ENCODE data around the gene CSNK1D.

The CSNK1D gene

GRCh38 chr17:82199496-82199895 is 74.0 kb downstream of the CSNK1D start:
- H4K20me1 ChIP-seq (ENCODE audit: insufficient read depth, low read length) = peaks cover 21% of the 10 kb centered on the region
- no peak overlapping the region for H3K4me3 ChIP-seq (ENCODE audit: low read depth in 1 of 2, low read length in 2 of 2)
- no peak for TF ChIP-seq EZH2 (IDR thresholded peaks at IDR 0.05; ENCODE audit: borderline replicate concordance, low read depth, low read length, severe bottlenecking)
- TF ChIP-seq, protein P1, sequence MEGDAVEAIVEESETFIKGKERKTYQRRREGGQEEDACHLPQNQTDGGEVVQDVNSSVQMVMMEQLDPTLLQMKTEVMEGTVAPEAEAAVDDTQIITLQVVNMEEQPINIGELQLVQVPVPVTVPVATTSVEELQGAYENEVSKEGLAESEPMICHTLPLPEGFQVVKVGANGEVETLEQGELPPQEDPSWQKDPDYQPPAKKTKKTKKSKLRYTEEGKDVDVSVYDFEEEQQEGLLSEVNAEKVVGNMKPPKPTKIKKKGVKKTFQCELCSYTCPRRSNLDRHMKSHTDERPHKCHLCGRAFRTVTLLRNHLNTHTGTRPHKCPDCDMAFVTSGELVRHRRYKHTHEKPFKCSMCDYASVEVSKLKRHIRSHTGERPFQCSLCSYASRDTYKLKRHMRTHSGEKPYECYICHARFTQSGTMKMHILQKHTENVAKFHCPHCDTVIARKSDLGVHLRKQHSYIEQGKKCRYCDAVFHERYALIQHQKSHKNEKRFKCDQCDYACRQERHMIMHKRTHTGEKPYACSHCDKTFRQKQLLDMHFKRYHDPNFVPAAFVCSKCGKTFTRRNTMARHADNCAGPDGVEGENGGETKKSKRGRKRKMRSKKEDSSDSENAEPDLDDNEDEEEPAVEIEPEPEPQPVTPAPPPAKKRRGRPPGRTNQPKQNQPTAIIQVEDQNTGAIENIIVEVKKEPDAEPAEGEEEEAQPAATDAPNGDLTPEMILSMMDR (IDR thresholded peaks at IDR 0.05; ENCODE audit: borderline replicate concordance, extremely low read depth, low read length, poor library complexity, severe bottlenecking) = no peak
- peak overlapping the region; percentile 79 for H3K27ac ChIP-seq (ENCODE audit: low read length)
- H3K36me3 ChIP-seq (ENCODE audit: insufficient read depth, low read length) = peaks cover 53% of the 10 kb centered on the region
- no peak overlapping the region for H3K9ac ChIP-seq (ENCODE audit: low read depth, low read length)
- peaks cover 27% of the 10 kb centered on the region for H3K4me1 ChIP-seq (ENCODE audit: insufficient read depth, low read length)
- no peaks in the 10 kb centered on the region for H3K9me3 ChIP-seq (ENCODE audit: insufficient read depth, low read length, severe bottlenecking)
- H2AFZ ChIP-seq (ENCODE audit: low read depth, low read length) = no peak overlapping the region
- no peak for ATAC-seq (ENCODE audit: insufficient read depth, low read depth)
- no peak overlapping the region for H3K4me2 ChIP-seq (ENCODE audit: insufficient read depth, low read length)
- H3K27me3 ChIP-seq (ENCODE audit: insufficient read depth, low read length, poor library complexity) = no peaks in the 10 kb centered on the region
- no peak for DNase-seq
- peaks cover 7% of the 10 kb centered on the region; the same call in 1 of the 2 replicates for H3K79me2 ChIP-seq (ENCODE audit: insufficient read depth, low read length)

DNA sequence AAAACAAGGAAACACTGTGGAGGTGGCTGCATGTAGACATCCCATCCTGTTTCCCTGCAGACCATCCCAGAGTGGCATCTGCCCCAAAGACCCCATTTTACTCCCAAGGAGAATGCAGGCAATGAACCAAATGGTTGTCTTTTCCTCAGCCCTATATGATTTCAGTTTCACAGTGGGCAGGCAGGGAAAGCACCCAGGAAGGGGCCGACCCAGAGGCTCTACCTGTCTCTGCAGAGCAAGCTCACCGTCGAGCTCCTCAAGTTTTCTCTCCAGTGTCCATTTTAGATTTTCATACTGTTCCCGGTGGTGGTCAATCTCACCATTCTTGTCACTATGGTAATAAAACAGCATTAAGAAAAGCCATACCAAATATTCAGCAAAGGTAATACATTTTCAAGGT is 75.4 kb downstream of the CSNK1D start:
- H3K36me3 ChIP-seq (ENCODE audit: insufficient read depth, low read length) = peaks cover 64% of the 10 kb centered on the region
- H3K27ac ChIP-seq (ENCODE audit: low read length) = no peak overlapping the region
- H3K4me3 ChIP-seq (ENCODE audit: low read depth in 1 of 2, low read length in 2 of 2) = no peak overlapping the region
- no peaks in the 10 kb centered on the region for H3K9me3 ChIP-seq (ENCODE audit: insufficient read depth, low read length, severe bottlenecking)
- H2AFZ ChIP-seq (ENCODE audit: low read depth, low read length) = no peak overlapping the region
- peaks cover 27% of the 10 kb centered on the region for H3K4me1 ChIP-seq (ENCODE audit: insufficient read depth, low read length)
- H3K27me3 ChIP-seq (ENCODE audit: insufficient read depth, low read length, poor library complexity) = no peaks in the 10 kb centered on the region
- no peak overlapping the region for H3K4me2 ChIP-seq (ENCODE audit: insufficient read depth, low read length)
- ATAC-seq (ENCODE audit: insufficient read depth, low read depth) (no peak), DNase-seq (no peak)
- TF ChIP-seq, protein P1 (IDR thresholded peaks at IDR 0.05; ENCODE audit: borderline replicate concordance, extremely low read depth, low read length, poor library complexity, severe bottlenecking) = no peak
- TF ChIP-seq EZH2 (IDR thresholded peaks at IDR 0.05; ENCODE audit: borderline replicate concordance, low read depth, low read length, severe bottlenecking) = no peak
- peaks cover 14% of the 10 kb centered on the region for H4K20me1 ChIP-seq (ENCODE audit: insufficient read depth, low read length)
- peaks cover 4% of the 10 kb centered on the region; the same call in 1 of the 2 replicates for H3K79me2 ChIP-seq (ENCODE audit: insufficient read depth, low read length)
- H3K9ac ChIP-seq (ENCODE audit: low read depth, low read length) = no peak overlapping the region

GRCh38 chr17:82195675-82196672 is 77.5 kb downstream of the CSNK1D start:
- Histone ChIP-seq H2AFZ (ENCODE audit: low read depth, low read length) (no peak overlapping the region), H3K36me3 (ENCODE audit: insufficient read depth, low read length) (peaks cover 75% of the 10 kb centered on the region), H3K27ac (ENCODE audit: low read length) (no peak overlapping the region), H3K4me1 (ENCODE audit: insufficient read depth, low read length) (peaks cover 17% of the 10 kb centered on the region), H3K9ac (ENCODE audit: low read depth, low read length) (no peak overlapping the region), H3K9me3 (ENCODE audit: insufficient read depth, low read length, severe bottlenecking) (no peaks in the 10 kb centered on the region), H3K4me3 (ENCODE audit: low read depth in 1 of 2, low read length in 2 of 2) (no peak overlapping the region), H3K27me3 (ENCODE audit: insufficient read depth, low read length, poor library complexity) (no peaks in the 10 kb centered on the region), H4K20me1 (ENCODE audit: insufficient read depth, low read length) (peaks cover 8% of the 10 kb centered on the region; the same call in 1 of the 2 replicates), H3K79me2 (ENCODE audit: insufficient read depth, low read length) (peaks cover 4% of the 10 kb centered on the region; the same call in 1 of the 2 replicates), H3K4me2 (ENCODE audit: insufficient read depth, low read length) (no peak overlapping the region)
- DNase-seq (no peak), ATAC-seq (ENCODE audit: insufficient read depth, low read depth) (no peak)
- TF ChIP-seq, protein P1 (IDR thresholded peaks at IDR 0.05; ENCODE audit: borderline replicate concordance, extremely low read depth, low read length, poor library complexity, severe bottlenecking) = no peak
